ENCODE data around the gene NRXN3. TPM values are rescaled to one million over a fixed set of nuclear protein-coding genes. Genes with fewer than 3 reads are reported as not detected.

The NRXN3 gene
- total and polyA plus RNA-seq, 4 donors: 0.07 to 1.2 (median 0.23) TPM

DNA sequence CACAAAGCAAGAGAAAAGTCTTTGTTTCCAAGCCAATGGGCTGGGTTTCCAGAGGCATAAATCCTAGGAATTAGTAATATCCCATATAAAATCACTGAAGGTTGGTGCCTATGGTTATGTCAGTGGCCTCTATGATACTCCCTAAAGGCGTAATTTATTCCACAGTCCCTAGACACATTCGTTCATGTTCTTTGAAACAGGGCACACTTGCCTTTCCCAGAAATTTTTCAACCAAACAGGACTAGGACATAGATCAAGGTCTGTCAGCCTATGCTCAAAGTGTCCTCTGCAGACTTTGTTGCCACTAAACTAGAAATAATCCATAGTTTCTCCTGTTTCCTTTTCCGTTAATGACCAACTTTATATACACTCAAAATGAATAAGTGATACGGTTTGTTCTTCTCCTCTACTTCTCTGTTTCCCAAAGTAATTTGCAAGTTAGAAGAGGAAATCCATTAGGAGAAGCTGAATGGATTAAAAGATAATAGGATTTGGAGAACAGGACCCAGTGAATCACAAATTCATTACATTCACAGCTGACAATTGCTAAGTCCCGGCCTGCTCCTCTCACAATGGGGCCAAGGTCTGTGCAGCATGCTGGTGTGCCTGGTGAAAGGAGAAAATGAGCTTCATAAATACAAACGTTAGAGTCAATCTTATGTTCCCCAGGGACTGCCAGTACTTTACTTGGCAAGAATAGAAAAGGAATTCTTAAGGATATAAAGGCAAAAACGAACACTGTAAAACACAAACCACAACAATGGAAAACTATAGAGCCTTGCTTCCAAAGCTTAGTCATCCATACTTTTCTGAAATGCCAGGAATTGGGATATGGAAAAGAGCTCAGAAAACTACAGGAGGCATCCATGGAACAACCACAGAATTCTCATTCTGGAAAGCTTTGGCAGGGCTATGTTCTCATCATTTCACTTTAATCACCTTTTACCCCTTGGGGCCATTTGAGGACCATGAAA, 966.2 kb downstream of the NRXN3 start:
- peaks cover 0 to 2% (median 0%) of the 10 kb centered on the region in 4 donors for H3K27me3 ChIP-seq (ENCODE audit: control insufficient read depth in 4 of 4, insufficient read depth in 4 of 4, low read length in 3 of 4)
- H3K4me3 ChIP-seq (ENCODE audit: low read depth in 1 of 3, low read length in 3 of 3): no peak overlapping the region
- WGBS: 55% methylated on average over 7 of the region's 7 CpGs
- no peak for TF ChIP-seq YY1 (IDR thresholded peaks at IDR 0.05)
- TF ChIP-seq RXRA (IDR thresholded peaks at IDR 0.05): no peak
- TF ChIP-seq, protein P1, sequence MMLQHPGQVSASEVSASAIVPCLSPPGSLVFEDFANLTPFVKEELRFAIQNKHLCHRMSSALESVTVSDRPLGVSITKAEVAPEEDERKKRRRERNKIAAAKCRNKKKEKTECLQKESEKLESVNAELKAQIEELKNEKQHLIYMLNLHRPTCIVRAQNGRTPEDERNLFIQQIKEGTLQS (IDR thresholded peaks at IDR 0.05): no peak
- no peak for TF ChIP-seq JUND (IDR thresholded peaks at IDR 0.05)
- no peak for TF ChIP-seq RAD21 (IDR thresholded peaks at IDR 0.05)
- TF ChIP-seq FOXA1 (IDR thresholded peaks at IDR 0.05): no peak
- TF ChIP-seq FOXA2 (IDR thresholded peaks at IDR 0.05): no peak
- TF ChIP-seq GABPA (IDR thresholded peaks at IDR 0.05 in 1 of 2, conservative IDR thresholded peaks at IDR 0.05 in 1 of 2): no peak
- TF ChIP-seq, protein P2, sequence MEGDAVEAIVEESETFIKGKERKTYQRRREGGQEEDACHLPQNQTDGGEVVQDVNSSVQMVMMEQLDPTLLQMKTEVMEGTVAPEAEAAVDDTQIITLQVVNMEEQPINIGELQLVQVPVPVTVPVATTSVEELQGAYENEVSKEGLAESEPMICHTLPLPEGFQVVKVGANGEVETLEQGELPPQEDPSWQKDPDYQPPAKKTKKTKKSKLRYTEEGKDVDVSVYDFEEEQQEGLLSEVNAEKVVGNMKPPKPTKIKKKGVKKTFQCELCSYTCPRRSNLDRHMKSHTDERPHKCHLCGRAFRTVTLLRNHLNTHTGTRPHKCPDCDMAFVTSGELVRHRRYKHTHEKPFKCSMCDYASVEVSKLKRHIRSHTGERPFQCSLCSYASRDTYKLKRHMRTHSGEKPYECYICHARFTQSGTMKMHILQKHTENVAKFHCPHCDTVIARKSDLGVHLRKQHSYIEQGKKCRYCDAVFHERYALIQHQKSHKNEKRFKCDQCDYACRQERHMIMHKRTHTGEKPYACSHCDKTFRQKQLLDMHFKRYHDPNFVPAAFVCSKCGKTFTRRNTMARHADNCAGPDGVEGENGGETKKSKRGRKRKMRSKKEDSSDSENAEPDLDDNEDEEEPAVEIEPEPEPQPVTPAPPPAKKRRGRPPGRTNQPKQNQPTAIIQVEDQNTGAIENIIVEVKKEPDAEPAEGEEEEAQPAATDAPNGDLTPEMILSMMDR (IDR thresholded peaks at IDR 0.05; ENCODE audit: low read depth, low read length, missing input control): no peak
- no peak for TF ChIP-seq EGR1 (IDR thresholded peaks at IDR 0.05; ENCODE audit: low read depth in 2 of 2)
- TF ChIP-seq, protein P3, sequence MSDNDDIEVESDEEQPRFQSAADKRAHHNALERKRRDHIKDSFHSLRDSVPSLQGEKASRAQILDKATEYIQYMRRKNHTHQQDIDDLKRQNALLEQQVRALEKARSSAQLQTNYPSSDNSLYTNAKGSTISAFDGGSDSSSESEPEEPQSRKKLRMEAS (IDR thresholded peaks at IDR 0.05): no peak
- no peak for TF ChIP-seq NR2F2 (IDR thresholded peaks at IDR 0.05)
- TF ChIP-seq TAF1 (conservative IDR thresholded peaks at IDR 0.05): no peak
- TF ChIP-seq, protein P4, sequence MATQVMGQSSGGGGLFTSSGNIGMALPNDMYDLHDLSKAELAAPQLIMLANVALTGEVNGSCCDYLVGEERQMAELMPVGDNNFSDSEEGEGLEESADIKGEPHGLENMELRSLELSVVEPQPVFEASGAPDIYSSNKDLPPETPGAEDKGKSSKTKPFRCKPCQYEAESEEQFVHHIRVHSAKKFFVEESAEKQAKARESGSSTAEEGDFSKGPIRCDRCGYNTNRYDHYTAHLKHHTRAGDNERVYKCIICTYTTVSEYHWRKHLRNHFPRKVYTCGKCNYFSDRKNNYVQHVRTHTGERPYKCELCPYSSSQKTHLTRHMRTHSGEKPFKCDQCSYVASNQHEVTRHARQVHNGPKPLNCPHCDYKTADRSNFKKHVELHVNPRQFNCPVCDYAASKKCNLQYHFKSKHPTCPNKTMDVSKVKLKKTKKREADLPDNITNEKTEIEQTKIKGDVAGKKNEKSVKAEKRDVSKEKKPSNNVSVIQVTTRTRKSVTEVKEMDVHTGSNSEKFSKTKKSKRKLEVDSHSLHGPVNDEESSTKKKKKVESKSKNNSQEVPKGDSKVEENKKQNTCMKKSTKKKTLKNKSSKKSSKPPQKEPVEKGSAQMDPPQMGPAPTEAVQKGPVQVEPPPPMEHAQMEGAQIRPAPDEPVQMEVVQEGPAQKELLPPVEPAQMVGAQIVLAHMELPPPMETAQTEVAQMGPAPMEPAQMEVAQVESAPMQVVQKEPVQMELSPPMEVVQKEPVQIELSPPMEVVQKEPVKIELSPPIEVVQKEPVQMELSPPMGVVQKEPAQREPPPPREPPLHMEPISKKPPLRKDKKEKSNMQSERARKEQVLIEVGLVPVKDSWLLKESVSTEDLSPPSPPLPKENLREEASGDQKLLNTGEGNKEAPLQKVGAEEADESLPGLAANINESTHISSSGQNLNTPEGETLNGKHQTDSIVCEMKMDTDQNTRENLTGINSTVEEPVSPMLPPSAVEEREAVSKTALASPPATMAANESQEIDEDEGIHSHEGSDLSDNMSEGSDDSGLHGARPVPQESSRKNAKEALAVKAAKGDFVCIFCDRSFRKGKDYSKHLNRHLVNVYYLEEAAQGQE (IDR thresholded peaks at IDR 0.05): no peak
- no peak for TF ChIP-seq SP1 (IDR thresholded peaks at IDR 0.05)
- TF ChIP-seq HNF4G (IDR thresholded peaks at IDR 0.05): no peak
- TF ChIP-seq, protein P5, sequence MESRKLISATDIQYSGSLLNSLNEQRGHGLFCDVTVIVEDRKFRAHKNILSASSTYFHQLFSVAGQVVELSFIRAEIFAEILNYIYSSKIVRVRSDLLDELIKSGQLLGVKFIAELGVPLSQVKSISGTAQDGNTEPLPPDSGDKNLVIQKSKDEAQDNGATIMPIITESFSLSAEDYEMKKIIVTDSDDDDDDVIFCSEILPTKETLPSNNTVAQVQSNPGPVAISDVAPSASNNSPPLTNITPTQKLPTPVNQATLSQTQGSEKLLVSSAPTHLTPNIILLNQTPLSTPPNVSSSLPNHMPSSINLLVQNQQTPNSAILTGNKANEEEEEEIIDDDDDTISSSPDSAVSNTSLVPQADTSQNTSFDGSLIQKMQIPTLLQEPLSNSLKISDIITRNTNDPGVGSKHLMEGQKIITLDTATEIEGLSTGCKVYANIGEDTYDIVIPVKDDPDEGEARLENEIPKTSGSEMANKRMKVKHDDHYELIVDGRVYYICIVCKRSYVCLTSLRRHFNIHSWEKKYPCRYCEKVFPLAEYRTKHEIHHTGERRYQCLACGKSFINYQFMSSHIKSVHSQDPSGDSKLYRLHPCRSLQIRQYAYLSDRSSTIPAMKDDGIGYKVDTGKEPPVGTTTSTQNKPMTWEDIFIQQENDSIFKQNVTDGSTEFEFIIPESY (IDR thresholded peaks at IDR 0.05): no peak
- no peak for TF ChIP-seq HNF4A (conservative IDR thresholded peaks at IDR 0.05)
- H3K4me1 ChIP-seq (ENCODE audit: control insufficient read depth in 4 of 4, insufficient read depth in 4 of 4, low read length in 3 of 4): no peaks in the 10 kb centered on the region
- H3K36me3 ChIP-seq (ENCODE audit: control insufficient read depth in 4 of 4, insufficient read depth in 3 of 4, low read depth in 1 of 4, low read length in 3 of 4): no peaks in the 10 kb centered on the region
- no peak for DNase-seq (ENCODE audit: low spot score)
- H3K9me3 ChIP-seq (ENCODE audit: control insufficient read depth in 4 of 4, low read length in 3 of 4): peaks cover 0 to 2% (median 0%) of the 10 kb centered on the region in 4 donors
- no peak overlapping the region for H3K9ac ChIP-seq (ENCODE audit: low read depth in 1 of 2, low read length in 2 of 2)
- no peak overlapping the region for H3K27ac ChIP-seq (ENCODE audit: low read depth in 1 of 2, low read length in 2 of 2)
